SK-N-SH (cell line): ENCODE results near the gene KIAA0040. TPM values are rescaled to one million over a fixed set of nuclear protein-coding genes. Genes with fewer than 3 reads are reported as not detected.

Source experiments
- CTCF ChIA-PET: fragments of 300-600, 350-600 bp; formaldehyde crosslinking; extraction: SDS; loops from one replicate; lab custom pipeline; 2021; lab: Yijun Ruan, JAX
- POLR2A ChIA-PET: fragments of 350-600 bp; sonication (Branson Sonifier 250); formaldehyde crosslinking; extraction: SDS; loops from one replicate; lab custom pipeline; 2020; ENCODE audit warnings: antibody characterized with exemption, inconsistent platforms; lab: Yijun Ruan, JAX
- DNase-seq: peaks from one replicate; pipeline ENCODE4 v3.0.0; 2012
- H2AFZ ChIP-seq: fragments of 200-600 bp; sonication (generic); 2 replicates; pipeline ENCODE4 v1.8.1; 2016; ENCODE audit warnings: antibody characterized with exemption, mild to moderate bottlenecking, low read depth
- H3F3A ChIP-seq: fragments of 200-600 bp; sonication (generic); replicated peaks from 2 replicates; pipeline ENCODE3; 2016; ENCODE audit warnings: antibody characterized with exemption, mild to moderate bottlenecking; ENCODE audit not compliant: insufficient read depth
- H3K27ac ChIP-seq, 2 experiments: fragments of 200-500 bp in 1 of 2; fragments of 200-600 bp in 1 of 2; sonication (Bioruptor generic) in 1 of 2; sonication (generic), shearing (Covaris generic) in 1 of 2; 2 replicates each; pipeline versions ENCODE4 v1.5.1 to v1.6.1; 2014 to 2016; ENCODE audit warnings: low read depth in 2 of 2, inconsistent platforms in 1 of 2, low read length in 1 of 2, mild to moderate bottlenecking in 1 of 2, mixed read lengths in 1 of 2
- H3K27me3 ChIP-seq: fragments of 200-600 bp; sonication (generic), shearing (Covaris generic); 2 replicates; pipeline ENCODE4 v1.6.1; 2016; ENCODE audit warnings: mixed run types; ENCODE audit not compliant: insufficient read depth
- H3K36me3 ChIP-seq, 2 experiments: fragments of 200-500 bp in 1 of 2; fragments of 200-600 bp in 1 of 2; sonication (Bioruptor generic) in 1 of 2; sonication (generic) in 1 of 2; replicated peaks in 1 of 2; 2 replicates each; pipeline versions ENCODE3 to v1.5.1; 2014 to 2016; ENCODE audit warnings: low read length in 1 of 2, mild to moderate bottlenecking in 1 of 2; ENCODE audit not compliant: insufficient read depth in 2 of 2, control insufficient read depth in 1 of 2
- H3K4me1 ChIP-seq, 2 experiments: fragments of 200-500 bp in 1 of 2; fragments of 200-600 bp in 1 of 2; sonication (Bioruptor generic) in 1 of 2; sonication (generic), shearing (Covaris generic) in 1 of 2; 2 replicates each; pipeline versions ENCODE4 v1.5.1 to v1.6.1; 2014 to 2016; ENCODE audit warnings: low read depth in 1 of 2, low read length in 1 of 2, mixed run types in 1 of 2; ENCODE audit not compliant: insufficient read depth in 2 of 2, control insufficient read depth in 1 of 2
- H3K4me2 ChIP-seq: fragments of 200-600 bp; sonication (generic), shearing (Covaris generic); 2 replicates; pipeline ENCODE4 v1.6.1; 2017; ENCODE audit warnings: mixed run types
- H3K4me3 ChIP-seq, 2 experiments: fragments of 200-500 bp in 1 of 2; fragments of 200-600 bp in 1 of 2; sonication (Bioruptor generic) in 1 of 2; sonication (generic), shearing (Covaris generic) in 1 of 2; 2 replicates each; pipeline versions ENCODE4 v1.5.1 to v1.8.1; 2014 to 2016; ENCODE audit warnings: low read depth in 2 of 2, inconsistent platforms in 1 of 2, low read length in 1 of 2, mild to moderate bottlenecking in 1 of 2, mixed read lengths in 1 of 2, moderate library complexity in 1 of 2
- H3K79me2 ChIP-seq: fragments of 200-600 bp; sonication (generic); 2 replicates; pipeline ENCODE4 v1.8.1; 2017; ENCODE audit warnings: mild to moderate bottlenecking; ENCODE audit not compliant: insufficient read depth
- H3K9ac ChIP-seq: fragments of 200-600 bp; sonication (generic); 2 replicates; pipeline ENCODE4 v1.6.1; 2017; ENCODE audit warnings: mixed run types
- H3K9me2 ChIP-seq: fragments of 200-600 bp; sonication (generic); 2 replicates; pipeline ENCODE4 v1.6.1; 2017; ENCODE audit warnings: mixed run types
- H3K9me3 ChIP-seq: fragments of 200-600 bp; sonication (generic); 2 replicates; pipeline ENCODE4 v1.6.1; 2017; ENCODE audit warnings: mixed run types, mild to moderate bottlenecking, moderate library complexity
- H4K20me1 ChIP-seq: fragments of 200-600 bp; sonication (generic); 2 replicates; pipeline ENCODE4 v1.6.1; 2017; ENCODE audit warnings: mild to moderate bottlenecking, mixed run types; ENCODE audit not compliant: insufficient read depth
- EZH2phosphoT487 ChIP-seq: fragments of 200-600 bp; sonication (generic); IDR thresholded peaks from 2 replicates; pipeline ENCODE4 v1.6.1; 2017; ENCODE audit warnings: low read depth, mixed run types, mild to moderate bottlenecking, antibody characterized with exemption, moderate library complexity, borderline replicate concordance
- FOXJ3 ChIP-seq: sonication (generic); formaldehyde crosslinking; IDR thresholded peaks from 2 replicates; pipeline ENCODE4 v1.5.1; 2020; ENCODE audit warnings: mild to moderate bottlenecking, missing genetic modification reagents
- FOXM1 ChIP-seq: IDR thresholded peaks from 2 replicates; pipeline ENCODE4 v1.4.0; 2012; ENCODE audit warnings: low read depth, mild to moderate bottlenecking
- GATA2 ChIP-seq: sonication (generic); formaldehyde crosslinking; IDR thresholded peaks from 2 replicates; pipeline ENCODE4 v1.5.0; 2020; ENCODE audit warnings: mild to moderate bottlenecking, missing genetic modification reagents
- MEF2A ChIP-seq: IDR thresholded peaks from 2 replicates; pipeline ENCODE4 v1.4.0; 2012; ENCODE audit warnings: low read depth, borderline replicate concordance
- NFIC ChIP-seq: IDR thresholded peaks from 2 replicates; pipeline ENCODE4 v1.4.0; 2012; ENCODE audit warnings: borderline replicate concordance
- NRF1 ChIP-seq: IDR thresholded peaks from 2 replicates; pipeline ENCODE4 v1.6.1; 2012; ENCODE audit warnings: low read depth, mild to moderate bottlenecking, low read length
- POLR2AphosphoS5 ChIP-seq: IDR thresholded peaks from 2 replicates; pipeline ENCODE4 v1.6.1; 2012; ENCODE audit warnings: low read depth, low read length
- RFX5 ChIP-seq: IDR thresholded peaks from 2 replicates; pipeline ENCODE4 v1.6.1; 2012; ENCODE audit warnings: mild to moderate bottlenecking, improper control_type of control experiment, low read length
- RXRA ChIP-seq: IDR thresholded peaks from 2 replicates; pipeline ENCODE4 v1.4.0; 2012; ENCODE audit warnings: low read depth, mild to moderate bottlenecking, borderline replicate concordance
- SIN3A ChIP-seq: IDR thresholded peaks from 2 replicates; pipeline ENCODE4 v1.6.1; 2012; ENCODE audit warnings: low read depth, mild to moderate bottlenecking, low read length, moderate library complexity, borderline replicate concordance
- SMC3 ChIP-seq: IDR thresholded peaks from 2 replicates; pipeline ENCODE4 v1.6.1; 2012; ENCODE audit warnings: low read depth, low read length, improper control_type of control experiment
- YY1 ChIP-seq: IDR thresholded peaks from 2 replicates; pipeline ENCODE4 v1.4.0; 2012; ENCODE audit warnings: low read depth, mild to moderate bottlenecking
- WGBS: methylation state at CpG from one replicate; pipeline ENCODE4 v1.1.6; 2017; ENCODE audit warnings: low lambda C conversion rate; 5-methylcytosine and 5-hydroxymethylcytosine counted together
- polyA plus RNA-seq, 3 experiments: library from polyadenylated mRNA; depleted of rRNA; stranded (reverse); fragments of >200 nt; gene quantifications; 2 replicates each; pipeline ENCODE4 v1.2.3, GENCODE V29; 2012
- TF ChIP-seq, protein P1 (sequence below): IDR thresholded peaks from 2 replicates; pipeline ENCODE4 v1.4.0; 2012; ENCODE audit warnings: low read depth
- TF ChIP-seq, protein P2 (sequence below): fragments of 200-600 bp; sonication (generic); IDR thresholded peaks from 2 replicates; pipeline ENCODE4 v1.6.1; 2017; ENCODE audit warnings: antibody characterized with exemption, mild to moderate bottlenecking, moderate library complexity
- TF ChIP-seq, protein P3 (sequence below): IDR thresholded peaks from 2 replicates; pipeline ENCODE4; 2012
- TF ChIP-seq, protein P4 (sequence below): IDR thresholded peaks from 2 replicates; pipeline ENCODE4 v1.4.0; 2012; ENCODE audit warnings: low read depth, borderline replicate concordance
- TF ChIP-seq, protein P5 (sequence below): fragments of 150-350 bp; IDR thresholded peaks from 2 replicates; pipeline ENCODE4 v1.6.1; 2017; ENCODE audit warnings: antibody characterized with exemption, low read length, low read depth, borderline replicate concordance

The KIAA0040 gene
- polyA plus RNA-seq, 1 of the 3 experiments (the other 2 are of a cell fraction), result 0.08 TPM

DNA sequence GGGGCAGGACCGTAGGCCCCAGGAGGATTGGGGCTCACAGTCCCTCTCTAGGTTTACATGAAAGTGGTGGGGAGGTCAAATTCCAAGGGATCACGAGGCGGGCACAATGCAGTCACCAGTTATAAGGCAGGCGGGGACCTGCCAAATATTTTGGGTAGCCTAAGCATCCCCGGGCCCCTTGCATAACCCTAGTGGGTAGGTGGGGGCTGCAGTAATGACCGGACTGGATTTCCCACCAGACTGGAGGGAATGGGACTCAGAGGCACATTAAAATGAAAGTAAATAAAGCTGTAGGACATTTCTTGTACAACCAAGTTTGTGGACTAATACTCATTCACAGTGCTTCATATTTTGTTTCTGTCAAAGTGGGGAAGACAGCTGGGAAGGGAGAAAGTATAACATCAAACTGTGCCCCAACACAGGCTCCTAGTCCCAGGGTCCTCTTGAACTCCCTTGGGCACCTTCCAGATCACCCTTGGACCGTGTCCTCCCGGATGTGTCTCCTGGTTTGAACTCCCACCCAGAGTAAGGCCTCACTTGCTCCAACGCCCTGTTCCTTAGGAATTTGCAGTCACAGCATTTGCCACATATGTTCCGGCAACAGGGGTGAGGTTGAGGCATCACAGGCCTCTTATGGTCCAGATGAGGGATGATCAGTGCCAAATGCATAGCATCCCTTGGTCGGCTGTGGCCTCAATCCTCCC is 28.4 kb upstream of the KIAA0040 start:
- ChIA-PET CTCF (interaction anchor here (1.8 kb wide), 1 partner anchor 74 kb away, joined by 4 read pairs; no protein-coding TSS in a partner anchor), POLR2A (no interaction called here)
- TF ChIP-seq, protein P1, sequence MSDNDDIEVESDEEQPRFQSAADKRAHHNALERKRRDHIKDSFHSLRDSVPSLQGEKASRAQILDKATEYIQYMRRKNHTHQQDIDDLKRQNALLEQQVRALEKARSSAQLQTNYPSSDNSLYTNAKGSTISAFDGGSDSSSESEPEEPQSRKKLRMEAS, result no peak
- no peak for TF ChIP-seq FOXJ3 (CRISPR knock-in tag)
- TF ChIP-seq, protein P2, sequence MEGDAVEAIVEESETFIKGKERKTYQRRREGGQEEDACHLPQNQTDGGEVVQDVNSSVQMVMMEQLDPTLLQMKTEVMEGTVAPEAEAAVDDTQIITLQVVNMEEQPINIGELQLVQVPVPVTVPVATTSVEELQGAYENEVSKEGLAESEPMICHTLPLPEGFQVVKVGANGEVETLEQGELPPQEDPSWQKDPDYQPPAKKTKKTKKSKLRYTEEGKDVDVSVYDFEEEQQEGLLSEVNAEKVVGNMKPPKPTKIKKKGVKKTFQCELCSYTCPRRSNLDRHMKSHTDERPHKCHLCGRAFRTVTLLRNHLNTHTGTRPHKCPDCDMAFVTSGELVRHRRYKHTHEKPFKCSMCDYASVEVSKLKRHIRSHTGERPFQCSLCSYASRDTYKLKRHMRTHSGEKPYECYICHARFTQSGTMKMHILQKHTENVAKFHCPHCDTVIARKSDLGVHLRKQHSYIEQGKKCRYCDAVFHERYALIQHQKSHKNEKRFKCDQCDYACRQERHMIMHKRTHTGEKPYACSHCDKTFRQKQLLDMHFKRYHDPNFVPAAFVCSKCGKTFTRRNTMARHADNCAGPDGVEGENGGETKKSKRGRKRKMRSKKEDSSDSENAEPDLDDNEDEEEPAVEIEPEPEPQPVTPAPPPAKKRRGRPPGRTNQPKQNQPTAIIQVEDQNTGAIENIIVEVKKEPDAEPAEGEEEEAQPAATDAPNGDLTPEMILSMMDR, result no peak
- TF ChIP-seq, protein P3, sequence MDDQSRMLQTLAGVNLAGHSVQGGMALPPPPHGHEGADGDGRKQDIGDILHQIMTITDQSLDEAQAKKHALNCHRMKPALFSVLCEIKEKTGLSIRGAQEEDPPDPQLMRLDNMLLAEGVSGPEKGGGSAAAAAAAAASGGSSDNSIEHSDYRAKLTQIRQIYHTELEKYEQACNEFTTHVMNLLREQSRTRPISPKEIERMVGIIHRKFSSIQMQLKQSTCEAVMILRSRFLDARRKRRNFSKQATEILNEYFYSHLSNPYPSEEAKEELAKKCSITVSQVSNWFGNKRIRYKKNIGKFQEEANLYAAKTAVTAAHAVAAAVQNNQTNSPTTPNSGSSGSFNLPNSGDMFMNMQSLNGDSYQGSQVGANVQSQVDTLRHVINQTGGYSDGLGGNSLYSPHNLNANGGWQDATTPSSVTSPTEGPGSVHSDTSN, result no peak
- TF ChIP-seq SIN3A, result no peak
- no peak for TF ChIP-seq NFIC
- TF ChIP-seq RXRA, result no peak
- no peak for TF ChIP-seq YY1
- TF ChIP-seq, protein P4, sequence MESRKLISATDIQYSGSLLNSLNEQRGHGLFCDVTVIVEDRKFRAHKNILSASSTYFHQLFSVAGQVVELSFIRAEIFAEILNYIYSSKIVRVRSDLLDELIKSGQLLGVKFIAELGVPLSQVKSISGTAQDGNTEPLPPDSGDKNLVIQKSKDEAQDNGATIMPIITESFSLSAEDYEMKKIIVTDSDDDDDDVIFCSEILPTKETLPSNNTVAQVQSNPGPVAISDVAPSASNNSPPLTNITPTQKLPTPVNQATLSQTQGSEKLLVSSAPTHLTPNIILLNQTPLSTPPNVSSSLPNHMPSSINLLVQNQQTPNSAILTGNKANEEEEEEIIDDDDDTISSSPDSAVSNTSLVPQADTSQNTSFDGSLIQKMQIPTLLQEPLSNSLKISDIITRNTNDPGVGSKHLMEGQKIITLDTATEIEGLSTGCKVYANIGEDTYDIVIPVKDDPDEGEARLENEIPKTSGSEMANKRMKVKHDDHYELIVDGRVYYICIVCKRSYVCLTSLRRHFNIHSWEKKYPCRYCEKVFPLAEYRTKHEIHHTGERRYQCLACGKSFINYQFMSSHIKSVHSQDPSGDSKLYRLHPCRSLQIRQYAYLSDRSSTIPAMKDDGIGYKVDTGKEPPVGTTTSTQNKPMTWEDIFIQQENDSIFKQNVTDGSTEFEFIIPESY, result no peak
- TF ChIP-seq FOXM1, result no peak
- TF ChIP-seq POLR2AphosphoS5, result no peak
- TF ChIP-seq RFX5, result no peak
- no peak for TF ChIP-seq MEF2A
- TF ChIP-seq SMC3, result no peak
- TF ChIP-seq EZH2phosphoT487, result no peak
- TF ChIP-seq NRF1, result no peak
- no peak for TF ChIP-seq GATA2 (CRISPR knock-in tag)
- TF ChIP-seq, protein P5, sequence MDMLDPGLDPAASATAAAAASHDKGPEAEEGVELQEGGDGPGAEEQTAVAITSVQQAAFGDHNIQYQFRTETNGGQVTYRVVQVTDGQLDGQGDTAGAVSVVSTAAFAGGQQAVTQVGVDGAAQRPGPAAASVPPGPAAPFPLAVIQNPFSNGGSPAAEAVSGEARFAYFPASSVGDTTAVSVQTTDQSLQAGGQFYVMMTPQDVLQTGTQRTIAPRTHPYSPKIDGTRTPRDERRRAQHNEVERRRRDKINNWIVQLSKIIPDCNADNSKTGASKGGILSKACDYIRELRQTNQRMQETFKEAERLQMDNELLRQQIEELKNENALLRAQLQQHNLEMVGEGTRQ, result no peak
- H3K9ac ChIP-seq, result no peak overlapping the region
- no peaks in the 10 kb centered on the region for H3F3A ChIP-seq
- no peaks in the 10 kb centered on the region for H3K9me2 ChIP-seq
- no peak overlapping the region for H3K4me2 ChIP-seq
- DNase-seq, result no peak
- H3K4me1 ChIP-seq, result peaks cover 0 to 8% of the 10 kb centered on the region in 2 experiments; a peak in 2 of 4 replicates
- no peaks in the 10 kb centered on the region for H3K27me3 ChIP-seq
- no peak overlapping the region for H3K4me3 ChIP-seq
- H2AFZ ChIP-seq, result no peak overlapping the region
- H3K36me3 ChIP-seq, result no peaks in the 10 kb centered on the region
- WGBS, result 15% methylated on average over 8 of the region's 11 CpGs
- no peaks in the 10 kb centered on the region for H3K79me2 ChIP-seq
- H3K27ac ChIP-seq, result no peak overlapping the region
- no peaks in the 10 kb centered on the region for H4K20me1 ChIP-seq
- no peaks in the 10 kb centered on the region for H3K9me3 ChIP-seq
